CD14-positive monocyte (primary cell): ENCODE data around the gene CAD. TPM values are rescaled to one million over a fixed set of nuclear protein-coding genes. Genes with fewer than 3 reads are reported as not detected.

Experiments used
- DNase-seq, 3 donors: peaks; one replicate each; pipeline ENCODE4 v3.0.0-alpha.2; 2011 to 2022
- H2AFZ ChIP-seq: 2 replicates; pipeline ENCODE4 v1.6.0; 2012; ENCODE audit warnings: mild to moderate bottlenecking, low read depth, low read length, inconsistent platforms; ENCODE audit not compliant: insufficient read depth, poor library complexity, severe bottlenecking
- H3K27ac ChIP-seq, 2 donors: 1 replicate in 1 of 2; 2 replicates in 1 of 2; pipeline ENCODE4 v1.5.1; 2012 to 2013; ENCODE audit warnings: low read length in 2 of 2, control low read depth in 1 of 2, inconsistent platforms in 1 of 2, low read depth in 1 of 2, mild to moderate bottlenecking in 1 of 2
- H3K27me3 ChIP-seq, 2 donors: one replicate each; pipeline versions ENCODE4 v1.6.0 to v1.6.1; 2011 to 2013; ENCODE audit warnings: low read length in 2 of 2; ENCODE audit not compliant: control insufficient read depth in 2 of 2, insufficient read depth in 2 of 2
- H3K36me3 ChIP-seq, 2 donors: replicated peaks in 1 of 2; 1 replicate in 1 of 2; 2 replicates in 1 of 2; pipeline versions ENCODE4 v1.5.1 to v1.6.1; 2012 to 2013; ENCODE audit warnings: low read length in 2 of 2, control low read depth in 1 of 2, inconsistent platforms in 1 of 2, mild to moderate bottlenecking in 1 of 2; ENCODE audit not compliant: insufficient read depth in 2 of 2, control insufficient read depth in 1 of 2
- H3K4me1 ChIP-seq, 2 donors: 1 replicate in 1 of 2; 2 replicates in 1 of 2; pipeline versions ENCODE4 v1.5.1 to v1.6.1; 2012 to 2013; ENCODE audit warnings: low read length in 2 of 2, control low read depth in 1 of 2, inconsistent platforms in 1 of 2, mild to moderate bottlenecking in 1 of 2, moderate library complexity in 1 of 2; ENCODE audit not compliant: insufficient read depth in 2 of 2, control insufficient read depth in 1 of 2
- H3K4me2 ChIP-seq: replicated peaks from 2 replicates; pipeline ENCODE3; 2012; ENCODE audit warnings: low read length, moderate library complexity, mild to moderate bottlenecking; ENCODE audit not compliant: poor library complexity, severe bottlenecking; ENCODE audit errors: extremely low read depth
- H3K4me3 ChIP-seq, 3 experiments: fragments of 200-600 bp in 1 of 3; sonication (generic) in 1 of 3; replicated peaks in 1 of 3; 1 replicate in 2 of 3; 2 replicates in 1 of 3; pipeline ENCODE4 v1.5.1; 2011 to 2013; ENCODE audit warnings: low read length in 3 of 3, mild to moderate bottlenecking in 3 of 3, control low read depth in 2 of 3, low read depth in 2 of 3, inconsistent platforms in 1 of 3, moderate library complexity in 1 of 3
- H3K79me2 ChIP-seq: 2 replicates; pipeline ENCODE4 v1.6.0; 2012; ENCODE audit warnings: mild to moderate bottlenecking, control low read depth, inconsistent platforms, low read length, moderate library complexity; ENCODE audit not compliant: insufficient read depth
- H3K9ac ChIP-seq: 2 replicates; pipeline ENCODE4 v1.6.0; 2017; ENCODE audit warnings: low read length, mild to moderate bottlenecking; ENCODE audit not compliant: insufficient read depth, poor library complexity, severe bottlenecking
- H3K9me3 ChIP-seq, 2 donors: replicated peaks in 1 of 2; 1 replicate in 1 of 2; 2 replicates in 1 of 2; pipeline versions ENCODE4 v1.5.1 to v1.6.1; 2012 to 2013; ENCODE audit warnings: low read length in 2 of 2, control low read depth in 1 of 2; ENCODE audit not compliant: control insufficient read depth in 1 of 2, insufficient read depth in 1 of 2
- H4K20me1 ChIP-seq: 2 replicates; pipeline ENCODE4 v1.6.0; 2012; ENCODE audit warnings: mild to moderate bottlenecking, low read length, control low read depth, moderate library complexity; ENCODE audit not compliant: insufficient read depth
- H3K27ac Mint-ChIP-seq, 7 donors: one replicate each; pipeline ENCODE4 v1.8.0; 2020; ENCODE audit warnings: mild to moderate bottlenecking in 7 of 7, mixed read lengths in 7 of 7, moderate library complexity in 6 of 7, inconsistent platforms in 2 of 7
- H3K27me3 Mint-ChIP-seq, 3 donors: one replicate each; pipeline ENCODE4 v1.8.0; 2021 to 2022; ENCODE audit warnings: low read depth in 3 of 3, mild to moderate bottlenecking in 3 of 3, mixed read lengths in 3 of 3, moderate library complexity in 3 of 3, inconsistent platforms in 1 of 3
- H3K36me3 Mint-ChIP-seq, 2 donors: one replicate each; pipeline ENCODE4 v1.8.0; 2020; ENCODE audit warnings: mixed read lengths in 2 of 2, inconsistent platforms in 1 of 2, mild to moderate bottlenecking in 1 of 2
- H3K4me1 Mint-ChIP-seq: one replicate; pipeline ENCODE4 v1.8.0; 2020; ENCODE audit warnings: mild to moderate bottlenecking, mixed read lengths
- H3K4me3 Mint-ChIP-seq, 2 donors: one replicate each; pipeline ENCODE4 v1.8.0; 2020; ENCODE audit warnings: mild to moderate bottlenecking in 2 of 2, mixed read lengths in 2 of 2, moderate library complexity in 1 of 2
- H3K9me3 Mint-ChIP-seq, 7 donors: one replicate each; pipeline ENCODE4 v1.8.0; 2020 to 2022; ENCODE audit warnings: mixed read lengths in 7 of 7, mild to moderate bottlenecking in 6 of 7, moderate library complexity in 6 of 7, inconsistent platforms in 2 of 7
- CTCF ChIP-seq: fragments of 200-600 bp; IDR thresholded peaks from one replicate; pipeline ENCODE4 v1.8.0; 2022; ENCODE audit warnings: antibody characterized with exemption, mild to moderate bottlenecking
- WGBS: methylation state at CpG from one replicate; pipeline ENCODE4 v1.1.5; 2013; ENCODE audit warnings: missing lambda C conversion rate; ENCODE audit not compliant: insufficient coverage; 5-methylcytosine and 5-hydroxymethylcytosine counted together
- intact Hi-C, 2 donors: fragments of 100-400 bp; cut with micrococcal nuclease; formaldehyde crosslinking; loops; one replicate each; pipeline versions ENCODE4 v1.15.0 to v1.15.1; 2023
- polyA plus RNA-seq, 3 donors: library from polyadenylated mRNA; depleted of rRNA in 1 of 3; unstranded in 2 of 3; stranded (reverse) in 1 of 3; fragments of 300-500 nt in 2 of 3; fragments of >200 nt in 1 of 3; fragmentation: Illumina TruSeq in 2 of 3; gene quantifications; 1 replicate in 2 of 3; 2 replicates in 1 of 3; pipeline ENCODE4 v1.2.3, GENCODE V29; 2012 to 2021

CAD gene
- polyA plus RNA-seq, 3 donors, result 0.71 to 17.3 (median 1.7) TPM

GRCh38 chr2:27247893-27248292 is 30.7 kb downstream of the CAD start:
- Histone ChIP-seq H2AFZ (no peak overlapping the region), H3K36me3 (peaks cover 16 to 22% of the 10 kb centered on the region in 2 donors), H3K27ac (no peak overlapping the region), H3K4me1 (no peaks in the 10 kb centered on the region), H4K20me1 (no peaks in the 10 kb centered on the region), H3K4me3 (no peak overlapping the region), H3K9ac (no peak overlapping the region), H3K9me3 (no peaks in the 10 kb centered on the region), H3K4me2 (no peak overlapping the region), H3K79me2 (no peaks in the 10 kb centered on the region), H3K27me3 (peaks cover 0 to 4% of the 10 kb centered on the region in 2 donors)
- H3K4me3 Mint-ChIP-seq, result no peak overlapping the region
- no peak for DNase-seq
- intact Hi-C loops, result no loop called here
- peaks cover 15 to 20% of the 10 kb centered on the region in 2 donors for H3K36me3 Mint-ChIP-seq
- H3K9me3 Mint-ChIP-seq, result no peaks in the 10 kb centered on the region
- H3K27me3 Mint-ChIP-seq, result peaks cover 8 to 29% (median 16%) of the 10 kb centered on the region in 3 donors
- peaks cover 3% of the 10 kb centered on the region for H3K4me1 Mint-ChIP-seq
- TF ChIP-seq CTCF, result no peak
- peak overlapping the region in 1 of 7 donors; percentile 30 for H3K27ac Mint-ChIP-seq
- 91% methylated on average over 3 of the region's 4 CpGs for WGBS

DNA sequence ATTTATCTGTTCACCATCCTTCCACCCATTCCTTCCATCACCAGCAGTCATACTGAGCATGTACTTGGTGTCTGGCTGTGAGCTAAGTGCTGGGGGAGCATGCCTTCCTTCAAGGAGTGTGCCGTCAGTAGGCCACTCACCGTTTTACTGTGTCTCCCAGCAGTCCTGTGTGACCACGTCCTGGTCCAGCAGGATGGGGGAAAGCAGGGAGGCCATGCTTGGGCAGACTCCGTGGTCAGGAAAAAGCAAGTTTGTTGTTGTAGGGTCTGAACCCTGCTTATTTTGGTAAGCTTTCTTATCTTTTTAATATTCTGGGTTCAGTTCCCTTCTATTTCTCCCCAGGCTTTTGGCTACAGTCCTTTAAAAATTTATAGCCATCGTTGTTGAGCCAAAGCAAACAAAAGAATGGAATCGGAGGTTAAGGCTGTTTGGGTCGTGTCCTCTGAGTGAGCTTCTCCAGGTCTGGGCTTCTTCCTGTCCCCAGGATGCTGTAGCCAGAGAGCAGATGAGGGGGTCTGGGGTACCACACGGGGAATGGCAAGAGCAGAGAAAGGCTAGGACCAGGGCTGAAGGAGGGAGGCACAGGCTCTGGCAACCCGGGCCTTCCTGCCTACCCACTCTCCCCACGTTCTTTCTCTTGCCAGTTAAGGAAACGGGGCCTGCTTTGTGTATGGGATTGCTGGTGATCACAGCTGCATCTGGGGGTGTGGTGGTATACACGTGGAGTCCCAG is 32.2 kb downstream of the CAD start:
- H3K9me3 ChIP-seq, result no peaks in the 10 kb centered on the region
- Mint-ChIP-seq H3K9me3 (no peaks in the 10 kb centered on the region), H3K4me1 (peaks cover 3% of the 10 kb centered on the region), H3K36me3 (peaks cover 1 to 6% of the 10 kb centered on the region in 2 donors), H3K27me3 (peaks cover 8 to 29% (median 19%) of the 10 kb centered on the region in 3 donors), H3K27ac (no peak overlapping the region), H3K4me3 (no peak overlapping the region)
- H3K36me3 ChIP-seq, result peaks cover 2 to 8% of the 10 kb centered on the region in 2 donors
- no peaks in the 10 kb centered on the region for H4K20me1 ChIP-seq
- no peak overlapping the region for H3K27ac ChIP-seq
- no peaks in the 10 kb centered on the region for H3K79me2 ChIP-seq
- H3K4me3 ChIP-seq, result no peak overlapping the region
- no peak for DNase-seq
- whole genome bisulfite sequencing, result 78% methylated on average over 4 of the region's 12 CpGs
- intact Hi-C loops, result no loop called here
- no peak overlapping the region for H3K4me2 ChIP-seq
- peak overlapping the region; percentile 51 for H2AFZ ChIP-seq
- H3K27me3 ChIP-seq, result peaks cover 0 to 4% of the 10 kb centered on the region in 2 donors
- no peak for TF ChIP-seq CTCF
- H3K9ac ChIP-seq, result no peak overlapping the region
- H3K4me1 ChIP-seq, result no peaks in the 10 kb centered on the region
